Germinal center (tissue), 1 donor: ENCODE measurements around the gene COQ8B.
"Not testable (repeated sequence)": the region's sequence is repeated elsewhere in the genome, so short reads cannot be mapped to it uniquely, and the experiment has no call there.

ENCODE experiments used
- DNase-seq: peaks from one replicate; pipeline ENCODE4 v3.0.0; 2012; ENCODE audit warnings: mixed read lengths, low spot score

COQ8B gene

DNA sequence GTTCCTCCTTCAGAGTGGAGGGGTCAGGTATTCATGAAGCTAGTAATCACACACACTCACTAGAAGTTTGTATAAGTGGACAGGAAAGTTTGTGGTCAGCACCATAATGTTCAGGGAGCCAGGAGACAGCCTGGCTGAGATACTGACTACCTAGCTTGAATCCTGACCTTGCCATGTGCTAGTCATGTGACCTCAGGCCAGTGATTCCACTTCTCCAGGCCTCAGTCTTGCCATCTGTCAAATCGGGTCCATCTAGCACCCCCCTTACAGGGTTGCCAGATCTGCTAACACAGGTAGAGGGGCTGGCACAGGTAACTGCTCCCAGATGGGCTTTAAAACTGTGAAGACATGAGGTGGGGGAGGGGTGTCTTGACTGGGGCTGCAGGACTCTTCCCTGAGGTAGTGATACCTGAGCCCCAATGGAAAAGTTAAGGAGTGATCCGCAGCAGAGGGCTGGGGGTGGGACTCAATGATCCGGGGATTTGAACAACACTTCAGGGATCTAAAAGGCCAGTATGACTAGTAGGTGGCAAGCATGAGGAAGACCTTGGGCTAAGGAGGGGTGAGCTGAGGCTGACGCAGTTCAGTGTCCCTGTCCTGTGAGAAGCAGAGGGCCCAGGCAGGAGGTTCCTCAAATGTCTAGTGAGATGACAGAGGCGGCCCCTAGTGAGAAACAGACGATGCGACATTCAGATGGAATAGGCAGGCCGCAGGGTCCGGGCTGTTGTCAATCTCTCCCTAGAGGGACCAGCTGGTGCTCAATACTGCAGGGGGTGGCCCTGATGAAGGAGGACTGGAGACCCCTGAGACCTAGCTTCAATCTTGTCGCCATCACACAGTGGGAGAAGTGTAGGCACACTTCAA is 25.1 kb upstream of the COQ8B start:
- DNase-seq = no peak

DNA sequence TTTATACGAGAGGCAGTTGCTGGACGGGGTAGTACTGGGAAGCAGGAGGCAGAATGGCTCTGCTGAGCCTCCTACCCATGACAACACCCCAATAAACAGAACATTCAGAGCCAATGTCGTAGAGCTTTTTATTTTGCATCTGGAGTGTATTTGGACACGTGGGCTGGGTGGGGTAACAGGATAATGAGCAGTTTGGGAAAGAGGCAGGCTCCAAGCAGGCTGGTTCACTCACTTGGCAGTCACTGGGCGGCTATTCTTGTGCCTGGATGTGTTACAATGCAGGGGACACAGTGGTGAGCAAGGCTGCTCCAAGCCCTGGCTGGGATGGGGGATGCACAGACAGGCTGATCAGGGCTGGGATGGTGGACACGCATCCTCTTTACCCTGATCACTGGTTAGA is 24.1 kb upstream of the COQ8B start:
- DNase-seq = no peak

DNA sequence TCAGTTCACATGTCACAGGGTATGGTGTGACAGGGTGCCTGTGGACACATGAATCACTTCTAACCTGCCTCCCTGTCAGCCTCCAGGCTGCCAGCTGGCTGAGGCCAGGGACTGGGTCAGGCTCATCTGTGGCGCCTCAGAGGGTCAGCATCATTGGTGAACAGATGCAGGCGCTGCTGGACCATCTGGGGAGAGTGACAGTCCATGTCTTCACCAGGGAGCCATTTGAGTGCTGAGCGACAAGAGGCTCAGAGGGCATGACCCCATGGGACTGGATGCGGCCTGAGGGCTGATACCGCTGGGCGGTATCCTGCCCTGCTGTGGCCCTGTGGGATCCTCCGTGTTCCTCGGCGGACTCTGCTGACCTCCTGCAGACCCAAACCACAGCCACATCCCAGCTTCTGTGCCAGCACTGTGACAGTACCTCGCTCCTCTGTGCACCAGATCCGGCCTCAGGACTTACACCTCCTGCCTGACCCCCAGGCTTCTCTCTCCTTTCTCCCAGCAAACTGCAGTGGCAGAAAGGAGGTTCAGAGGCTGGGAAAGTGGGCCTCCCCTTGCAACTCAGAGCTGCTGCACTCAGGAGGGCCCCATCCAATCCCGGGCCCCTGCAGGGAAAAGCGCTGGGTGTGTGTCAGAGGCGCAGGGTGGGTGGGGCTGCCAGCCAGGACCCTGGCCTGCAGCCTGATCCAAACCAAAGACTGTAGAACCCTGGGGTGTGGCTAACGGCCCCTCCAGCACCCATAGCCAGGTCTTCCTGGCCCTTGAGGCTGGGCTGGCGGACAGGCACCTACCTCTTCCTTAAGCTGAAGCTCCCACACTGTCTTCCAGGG is 23.4 kb upstream of the COQ8B start:
- DNase-seq = no peak

DNA sequence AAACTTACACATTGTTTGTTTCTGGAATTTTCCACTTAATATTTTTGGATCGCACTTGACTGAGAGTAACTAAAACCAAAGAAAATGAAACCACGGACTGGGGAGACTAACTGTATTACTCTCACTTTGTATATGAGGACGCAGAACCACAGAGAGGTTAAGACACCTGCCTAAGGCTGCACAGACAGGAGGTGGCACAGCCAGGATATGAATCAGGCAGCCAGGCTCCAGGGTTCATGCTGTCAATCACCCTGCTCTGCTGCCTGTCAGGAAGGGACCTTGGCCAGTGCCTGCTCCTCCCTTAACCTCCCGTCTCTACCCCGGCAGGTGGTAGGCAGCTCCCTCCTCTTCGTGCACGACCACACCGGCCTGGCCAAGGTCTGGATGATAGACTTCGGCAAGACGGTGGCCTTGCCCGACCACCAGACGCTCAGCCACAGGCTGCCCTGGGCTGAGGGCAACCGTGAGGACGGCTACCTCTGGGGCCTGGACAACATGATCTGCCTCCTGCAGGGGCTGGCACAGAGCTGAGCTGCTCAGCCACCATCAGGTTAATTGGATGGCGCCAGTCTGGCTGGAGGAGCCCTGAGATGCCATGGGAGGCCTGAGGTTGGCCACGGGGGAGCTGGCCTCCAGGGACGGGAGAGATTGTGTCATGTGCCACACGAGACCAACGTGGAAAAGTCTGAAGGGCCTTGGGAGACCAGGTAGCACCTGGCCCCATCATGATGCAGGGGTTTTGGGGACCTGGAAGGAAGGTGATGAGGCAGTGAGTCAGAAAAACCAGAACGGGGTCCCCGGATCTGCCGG is 22.5 kb upstream of the COQ8B start:
- DNase-seq = no peak

DNA sequence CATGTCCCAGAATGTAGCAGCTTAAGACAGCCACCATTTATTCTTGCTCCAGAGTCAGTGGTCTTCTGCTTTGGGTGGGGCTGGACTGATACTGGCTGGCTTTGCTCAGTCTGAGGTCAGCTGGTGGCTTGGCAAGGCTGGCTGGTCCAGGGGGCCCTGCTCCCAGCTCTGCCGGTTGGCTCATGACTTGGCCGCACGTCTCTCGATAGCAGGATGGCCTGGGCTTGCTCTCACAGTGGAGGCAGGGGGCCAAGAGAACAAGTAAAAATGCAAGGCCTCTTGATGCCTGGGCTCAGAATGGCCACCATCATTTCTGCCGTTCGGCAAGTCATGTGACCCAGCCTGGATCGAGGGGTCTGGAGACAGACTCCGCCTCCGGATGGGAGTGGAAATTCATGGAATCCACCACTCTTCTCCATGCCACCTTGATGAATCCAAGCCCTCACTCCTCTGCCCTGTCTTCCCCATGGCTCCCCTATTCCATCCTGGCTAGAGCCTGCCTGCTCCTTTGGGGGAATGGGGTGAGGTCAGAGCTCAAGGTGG is 20.5 kb upstream of the COQ8B start:
- DNase-seq = no peak

DNA sequence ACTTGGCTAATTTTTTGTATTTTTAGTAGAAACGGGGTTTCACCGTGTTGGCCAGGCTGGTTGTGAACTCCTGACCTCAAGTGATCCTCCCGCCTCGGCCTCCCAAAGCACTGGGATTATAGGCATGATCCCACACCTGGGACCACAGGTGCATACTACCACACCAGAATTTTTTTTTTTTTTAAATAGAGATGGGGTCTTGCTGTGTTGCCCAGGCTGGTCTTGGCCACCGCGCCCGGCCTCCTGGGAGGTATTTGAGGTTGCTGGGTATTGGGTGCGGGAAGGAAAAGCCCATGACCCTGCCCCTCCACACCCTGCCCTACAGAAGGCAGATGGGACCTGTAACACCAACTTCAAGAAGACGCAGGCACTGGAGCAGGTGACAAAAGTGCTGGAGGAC is 20.0 kb upstream of the COQ8B start:
- DNase-seq = no peak

DNA sequence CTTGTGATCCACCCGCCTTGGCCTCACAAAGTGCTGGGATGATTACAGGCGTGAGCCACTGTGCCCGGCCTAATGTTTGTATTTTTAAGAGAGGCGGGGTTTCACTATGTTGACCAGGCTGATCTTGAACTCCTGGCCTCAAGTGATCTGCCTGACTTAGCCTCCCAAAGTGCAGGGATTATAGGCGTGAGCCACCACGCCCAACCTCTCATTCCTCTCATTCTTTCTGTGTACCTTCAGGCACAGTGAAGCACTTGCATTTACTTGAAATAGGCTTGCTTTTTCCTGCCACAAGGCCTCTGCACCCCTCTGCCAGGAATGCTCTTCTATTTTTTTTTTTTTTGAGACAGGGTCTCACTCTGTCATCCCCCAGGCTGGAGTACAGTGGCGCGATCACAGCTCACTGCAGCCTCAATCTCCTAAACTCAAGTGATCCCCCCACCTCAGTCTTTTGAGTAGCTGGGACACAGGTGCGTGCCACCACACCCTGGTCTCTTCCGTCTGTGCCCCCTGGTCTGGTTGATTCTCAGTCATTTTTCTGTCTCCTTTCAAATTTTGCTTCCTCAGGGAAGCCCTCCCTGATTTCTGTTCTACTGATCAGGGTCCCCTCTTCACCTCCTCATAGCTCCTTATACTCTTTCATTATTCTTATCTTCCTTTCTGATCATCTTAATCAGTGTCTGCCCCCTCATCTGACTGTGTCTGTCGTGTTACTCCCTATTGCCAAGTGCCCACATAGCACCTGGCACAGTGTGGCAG is 18.5 kb upstream of the COQ8B start:
- DNase-seq = no peak

DNA sequence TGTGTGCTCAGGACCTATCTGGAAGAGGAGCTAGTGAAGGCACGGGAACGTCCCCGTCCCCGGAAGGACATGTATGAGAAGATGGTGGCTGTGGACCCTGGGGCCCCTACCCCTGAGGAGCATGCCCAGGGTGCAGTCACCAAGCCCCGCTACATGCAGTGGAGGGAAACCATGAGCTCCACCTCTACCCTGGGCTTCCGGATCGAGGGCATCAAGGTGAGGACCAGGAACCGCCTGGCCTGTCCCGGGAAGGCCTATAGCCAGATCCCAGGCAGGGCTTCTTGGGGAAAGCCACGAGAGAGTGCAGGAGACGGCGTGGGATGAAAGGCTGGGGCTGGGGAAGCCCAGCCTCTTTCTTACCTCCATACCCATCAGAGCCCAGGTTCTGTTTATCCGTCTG is 16.5 kb upstream of the COQ8B start:
- DNase-seq = no peak

DNA sequence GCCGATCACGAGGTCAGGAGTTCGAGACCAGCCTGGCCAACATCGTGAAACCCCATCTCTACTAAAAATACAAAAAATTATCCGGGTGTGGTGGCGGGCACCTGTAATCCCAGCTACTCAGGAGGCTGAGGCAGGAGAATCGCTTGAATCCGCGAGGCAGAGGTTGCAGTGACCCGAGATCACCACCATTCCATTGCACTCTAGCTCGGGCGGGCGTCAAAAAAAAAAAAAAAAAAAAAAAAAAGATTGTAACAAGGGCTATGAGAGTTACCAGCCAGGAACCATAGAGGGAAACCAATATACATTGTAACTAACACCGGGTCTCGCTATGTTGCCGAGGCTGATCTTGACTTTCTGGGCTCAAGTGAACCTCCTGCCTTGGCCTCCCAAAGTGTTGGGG is 15.6 kb upstream of the COQ8B start:
- DNase-seq = not testable (repeated sequence)

DNA sequence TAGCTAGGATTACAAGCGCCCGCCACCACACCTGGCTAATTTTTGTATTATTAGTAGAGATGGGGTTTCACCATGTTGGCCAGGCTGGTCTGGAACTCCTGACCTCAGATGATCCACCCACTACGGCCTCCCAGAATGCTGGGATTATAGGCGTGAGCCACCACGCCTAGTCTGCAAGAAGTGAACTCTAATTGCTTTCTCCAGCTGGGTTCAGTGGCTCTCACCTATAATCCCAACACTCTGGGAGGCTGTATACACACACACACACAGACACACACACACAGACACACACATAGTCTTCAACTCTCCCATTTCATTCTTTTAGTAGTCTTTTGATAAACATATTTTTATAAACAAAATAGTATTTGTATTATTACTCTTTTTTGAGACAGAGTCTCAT is 13.4 kb upstream of the COQ8B start:
- not testable (repeated sequence) for DNase-seq

DNA sequence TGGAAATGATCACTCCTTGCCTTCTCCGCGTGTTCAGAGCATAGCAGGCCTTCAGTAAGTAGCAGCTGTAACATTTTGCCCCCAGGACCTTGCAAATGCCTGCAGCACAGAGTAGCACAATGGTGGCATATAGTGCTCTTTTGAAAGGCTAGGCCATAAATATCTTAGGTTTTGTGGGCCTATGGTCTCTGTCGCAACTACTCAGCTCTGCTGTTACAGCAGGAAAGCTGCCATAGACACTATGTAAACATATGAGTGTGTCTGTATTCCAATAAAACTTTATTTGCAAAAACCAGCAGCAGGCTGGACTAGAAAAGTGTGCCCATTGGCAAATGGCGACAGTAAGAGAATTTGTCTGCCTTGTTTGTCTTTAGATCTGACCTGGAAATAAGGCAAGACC is 9.6 kb upstream of the COQ8B start:
- no peak for DNase-seq

DNA sequence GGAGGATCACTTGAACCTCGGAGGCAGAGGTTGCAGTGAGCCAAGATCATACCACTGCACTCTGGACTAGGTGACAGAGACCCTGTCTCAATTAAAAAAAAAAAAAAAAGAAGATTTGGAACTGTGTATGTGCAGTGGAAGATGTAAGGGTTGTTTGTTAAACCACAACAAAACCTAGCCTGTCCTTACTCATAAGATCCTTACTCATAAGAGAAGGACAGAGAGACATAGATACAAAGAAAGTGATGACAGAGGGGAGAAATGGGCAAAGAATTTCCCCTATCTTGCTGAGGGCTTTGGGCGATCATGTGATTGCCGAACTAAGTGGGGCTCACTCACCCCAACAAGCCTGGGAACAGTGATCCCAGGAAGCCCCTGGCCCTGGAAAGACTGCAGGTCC is 8.2 kb upstream of the COQ8B start:
- DNase-seq = no peak

DNA sequence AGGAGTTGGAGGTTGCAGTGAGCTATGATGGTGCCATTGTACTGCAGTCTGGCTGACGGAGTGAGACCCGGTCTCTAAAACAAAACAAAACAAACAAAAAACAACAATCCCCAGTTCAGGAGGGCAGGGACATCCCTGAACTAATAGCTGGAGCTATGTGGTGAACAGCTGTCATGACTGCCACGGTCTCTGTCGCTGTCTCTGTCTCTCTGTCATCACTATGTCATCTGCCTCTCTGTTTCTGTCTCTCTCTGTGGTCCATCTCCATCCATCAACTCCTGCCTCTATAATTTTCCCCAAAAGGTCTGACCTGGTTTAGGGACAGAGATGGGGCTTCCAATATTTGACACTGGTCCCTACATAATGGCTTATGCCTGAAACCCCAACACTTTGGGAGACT is 7.6 kb upstream of the COQ8B start:
- no peak for DNase-seq

DNA sequence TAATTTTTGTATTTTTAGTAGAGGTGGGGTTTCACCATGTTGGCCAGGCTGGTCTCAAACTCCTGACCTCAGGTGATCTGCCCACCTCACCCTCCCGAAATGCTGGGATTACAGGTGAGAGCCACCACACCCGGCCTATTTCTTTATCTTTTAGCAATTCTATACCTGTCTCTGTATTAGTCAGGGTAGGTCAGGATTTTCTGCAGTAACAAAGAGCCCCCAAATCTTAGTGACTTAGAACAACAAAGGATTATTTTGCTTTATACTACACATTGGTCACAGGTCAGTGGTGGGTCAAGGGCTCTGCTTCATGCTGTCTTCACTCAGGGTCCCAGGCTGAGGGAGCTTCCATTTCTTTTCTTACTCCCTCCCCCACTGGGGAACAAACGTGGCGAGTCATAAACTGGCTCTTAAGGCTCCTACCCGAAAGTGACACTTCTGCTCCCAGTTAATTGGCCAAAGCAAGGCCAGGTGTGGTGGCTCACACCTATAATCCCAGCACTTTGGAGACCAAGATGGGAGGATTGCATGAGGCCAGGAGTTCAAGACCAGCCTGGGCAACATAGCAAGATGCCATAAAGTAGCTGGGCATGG is 7.1 kb upstream of the COQ8B start:
- DNase-seq = no peak

DNA sequence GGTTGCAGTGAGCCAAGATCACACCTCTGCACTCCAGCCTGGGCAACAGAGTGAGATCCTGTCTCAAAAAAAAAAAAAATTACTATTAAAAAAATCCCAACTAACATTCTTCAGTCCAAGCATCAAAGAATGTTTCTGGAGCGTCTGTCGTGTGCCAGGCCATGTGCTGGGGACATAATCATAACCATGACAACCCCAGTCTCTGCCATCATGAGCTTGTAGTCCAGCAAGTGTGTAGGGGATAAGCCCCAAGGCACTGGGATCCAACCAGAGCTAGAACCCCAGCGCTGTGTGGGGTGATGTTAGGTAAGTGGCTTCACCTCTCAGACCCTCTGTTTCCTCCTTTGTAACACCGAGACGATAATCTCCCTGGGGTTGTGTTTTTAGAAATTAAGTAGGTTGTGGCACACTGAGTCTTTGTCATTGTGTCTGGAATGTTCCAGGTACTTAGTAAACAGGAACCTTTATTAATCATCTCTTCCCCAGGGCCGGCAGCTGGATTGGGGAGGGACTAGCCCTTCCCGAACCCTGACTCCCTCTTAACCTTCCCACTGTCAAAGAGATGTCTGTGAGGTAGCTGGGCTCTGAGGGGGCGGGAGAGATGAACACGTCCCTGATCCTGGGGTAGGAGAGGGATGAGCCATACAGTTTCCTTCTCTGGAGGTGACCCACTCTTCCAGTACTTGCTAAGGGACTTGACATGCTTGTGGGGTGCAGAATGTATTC is 5.4 kb upstream of the COQ8B start:
- DNase-seq = no peak

DNA sequence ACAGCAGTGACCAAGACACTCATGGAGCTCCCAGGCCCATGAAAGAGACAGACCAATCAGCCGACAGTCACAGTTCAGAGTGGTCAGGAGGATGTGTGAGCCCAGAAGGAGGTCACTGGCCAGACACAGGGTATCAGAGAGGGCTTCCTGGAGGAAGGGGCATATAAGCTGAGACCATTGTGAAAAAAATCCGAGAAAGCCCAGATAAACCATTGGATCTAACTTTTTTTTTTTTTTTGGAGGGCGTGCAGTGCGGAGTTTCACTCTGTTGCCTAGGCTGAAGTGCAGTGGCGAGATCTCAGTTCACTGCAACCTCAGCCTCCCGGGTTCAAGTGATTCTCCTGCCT is 4.4 kb upstream of the COQ8B start:
- no peak for DNase-seq

DNA sequence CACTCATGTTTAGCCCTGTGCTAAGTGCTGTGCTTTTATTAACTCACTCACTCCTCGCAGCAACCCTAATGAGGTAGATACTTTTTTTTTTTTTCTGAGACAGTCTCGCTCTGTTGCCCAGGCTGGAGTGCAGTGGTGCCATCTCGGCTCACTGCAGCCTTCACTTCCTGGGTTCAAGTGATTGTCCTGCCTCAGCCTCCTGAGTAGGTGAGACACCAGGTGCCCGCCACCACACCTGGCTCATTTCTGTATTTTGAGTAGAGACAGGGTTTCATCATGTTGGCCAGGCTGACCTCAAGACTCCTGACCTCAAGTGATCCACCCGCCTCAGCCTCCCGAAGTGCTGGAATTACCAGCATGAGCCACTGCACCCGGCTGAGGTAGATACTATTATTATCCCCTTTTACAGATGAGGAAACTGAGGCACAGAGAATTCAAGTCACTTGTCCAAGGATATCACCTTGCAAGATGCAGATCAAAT is 2.8 kb upstream of the COQ8B start:
- DNase-seq = no peak

DNA sequence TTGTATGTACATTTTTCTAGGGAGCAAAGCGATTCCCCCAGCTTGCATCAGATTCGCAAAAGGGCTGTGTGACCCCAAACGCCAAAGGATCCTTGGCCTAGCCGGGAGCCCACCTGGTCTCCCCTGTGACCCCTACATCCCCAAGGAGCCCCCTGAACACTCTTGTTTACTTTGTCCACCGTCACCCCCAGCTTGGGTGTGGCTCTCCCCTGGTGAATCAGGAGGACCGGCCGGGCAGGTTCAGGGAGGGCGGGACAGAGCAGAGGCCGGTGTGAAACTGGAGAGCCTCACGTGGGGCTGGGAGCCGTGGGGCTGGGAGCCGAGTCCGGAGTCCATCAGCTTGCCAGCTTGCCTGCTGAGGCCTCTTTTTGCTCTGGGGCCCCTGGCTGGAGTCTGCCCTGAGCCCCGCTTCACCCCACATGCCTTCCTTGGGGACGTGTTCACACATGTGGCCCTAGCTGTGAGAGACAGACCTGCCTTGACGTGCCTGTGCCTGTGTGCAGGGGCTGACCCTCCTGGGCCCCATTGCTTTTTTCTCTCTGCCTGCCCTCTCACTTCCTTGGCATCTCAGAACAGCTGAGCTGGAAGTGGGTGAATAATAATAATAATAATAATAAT is 2.2 kb upstream of the COQ8B start:
- DNase-seq = no peak

DNA sequence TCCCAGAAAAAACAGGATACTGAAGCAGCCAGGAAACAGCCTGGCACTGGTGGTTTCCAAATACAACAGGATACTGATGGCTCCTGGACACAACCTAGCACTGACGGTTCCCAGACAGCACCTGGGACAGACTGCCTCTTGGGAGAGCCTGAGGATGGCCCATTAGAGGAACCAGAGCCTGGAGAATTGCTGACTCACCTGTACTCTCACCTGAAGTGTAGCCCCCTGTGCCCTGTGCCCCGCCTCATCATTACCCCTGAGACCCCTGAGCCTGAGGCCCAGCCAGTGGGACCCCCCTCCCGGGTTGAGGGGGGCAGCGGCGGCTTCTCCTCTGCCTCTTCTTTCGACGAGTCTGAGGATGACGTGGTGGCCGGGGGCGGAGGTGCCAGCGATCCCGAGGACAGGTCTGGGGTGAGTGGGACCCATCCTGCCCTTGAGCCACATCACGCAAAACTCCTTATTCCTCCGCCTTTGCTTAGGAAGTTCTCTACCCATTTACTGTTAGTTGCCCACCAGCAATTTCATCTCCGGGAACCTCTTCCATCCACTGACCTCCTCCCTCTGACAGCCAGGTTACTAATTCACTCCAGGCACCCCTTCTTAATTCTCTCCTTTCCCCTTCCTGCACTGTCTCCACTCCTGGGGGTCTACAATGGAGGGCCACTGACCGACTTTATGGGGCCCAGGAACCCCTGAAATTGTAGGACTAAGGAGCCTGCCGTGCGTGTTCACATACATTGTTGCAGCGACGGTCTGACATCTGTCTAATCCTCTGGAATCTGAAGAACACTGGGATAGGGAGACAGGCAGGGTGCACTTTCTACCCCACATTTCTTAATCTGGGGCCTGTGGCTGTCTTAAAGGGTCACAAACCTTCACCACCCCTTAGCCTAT is 1.4 kb upstream of the COQ8B start:
- no peak for DNase-seq
